ENCODE measurements around the gene ENPP6. TPM values are rescaled to one million over a fixed set of nuclear protein-coding genes. Genes with fewer than 3 reads are reported as not detected.
"Not testable (repeated sequence)": the region's sequence is repeated elsewhere in the genome, so short reads cannot be mapped to it uniquely, and the experiment has no call there.

ENPP6 gene
- total and polyA plus RNA-seq, 2 experiments from 2014 or later = 0.11 TPM; not detected in 1

DNA sequence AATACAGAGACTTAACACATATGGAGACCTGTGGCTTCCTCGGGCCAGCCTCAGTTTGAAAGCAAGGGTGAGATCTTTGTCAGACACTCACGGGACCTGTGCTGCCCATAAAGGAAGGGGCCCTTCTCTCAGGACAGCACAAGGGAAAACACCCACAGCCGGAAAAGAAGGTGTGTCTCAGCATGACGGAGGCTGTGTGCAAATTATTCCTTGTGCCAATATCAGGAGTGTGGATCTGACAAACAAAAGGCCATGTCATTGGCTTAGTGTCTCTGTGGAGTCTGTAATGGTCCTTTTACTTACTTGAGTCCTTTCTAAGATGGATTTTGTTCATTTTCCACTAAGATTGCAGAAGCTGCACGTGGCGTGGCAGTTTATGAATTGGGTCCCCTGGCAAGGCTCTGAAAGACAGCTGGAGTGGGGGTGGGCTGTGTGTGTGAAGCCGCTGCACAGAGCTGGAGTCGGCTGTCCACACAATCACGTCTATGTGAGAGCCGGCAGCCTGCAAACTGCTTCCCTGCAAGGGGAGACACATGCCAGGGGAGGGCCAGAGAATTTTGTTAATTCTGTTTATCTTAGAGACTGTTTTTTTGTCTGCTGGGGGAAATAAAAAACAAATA is 1.9 kb downstream of the ENPP6 start (continued):
- TF ChIP-seq EZH2phosphoT487 (IDR thresholded peaks at IDR 0.05; ENCODE audit: unreplicated experiment) = no peak
- TF ChIP-seq ZNF114 (CRISPR knock-in tag; IDR thresholded peaks at IDR 0.05) = no peak

GRCh38 chr4:184214931-184215330 is 2.7 kb downstream of the ENPP6 start:
- Mint-ChIP-seq H3K27me3 (ENCODE audit: insufficient read depth, low read depth, poor library complexity) (peaks cover 2% of the 10 kb centered on the region), H3K4me3 (no peak overlapping the region), H3K9me3 (peaks cover 12% of the 10 kb centered on the region; the same call in 2 of the 3 replicates), H3K27ac (no peak overlapping the region), H3K4me1 (peaks cover 19% of the 10 kb centered on the region), H3K36me3 (ENCODE audit: low read depth) (no peaks in the 10 kb centered on the region; the same call in 2 of the 3 replicates)
- H4K20me1 ChIP-seq (replicated peaks; ENCODE audit: insufficient read depth) = no peaks in the 10 kb centered on the region
- no peak overlapping the region for H3K4me2 ChIP-seq
- TF ChIP-seq CREB1 (CRISPR knock-in tag; IDR thresholded peaks at IDR 0.05; ENCODE audit: low read depth) = no peak
- TF ChIP-seq, protein P1, sequence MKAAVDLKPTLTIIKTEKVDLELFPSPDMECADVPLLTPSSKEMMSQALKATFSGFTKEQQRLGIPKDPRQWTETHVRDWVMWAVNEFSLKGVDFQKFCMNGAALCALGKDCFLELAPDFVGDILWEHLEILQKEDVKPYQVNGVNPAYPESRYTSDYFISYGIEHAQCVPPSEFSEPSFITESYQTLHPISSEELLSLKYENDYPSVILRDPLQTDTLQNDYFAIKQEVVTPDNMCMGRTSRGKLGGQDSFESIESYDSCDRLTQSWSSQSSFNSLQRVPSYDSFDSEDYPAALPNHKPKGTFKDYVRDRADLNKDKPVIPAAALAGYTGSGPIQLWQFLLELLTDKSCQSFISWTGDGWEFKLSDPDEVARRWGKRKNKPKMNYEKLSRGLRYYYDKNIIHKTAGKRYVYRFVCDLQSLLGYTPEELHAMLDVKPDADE (IDR thresholded peaks at IDR 0.05) = no peak
- TF ChIP-seq STAT1 (IDR thresholded peaks at IDR 0.05; ENCODE audit: unreplicated experiment) = no peak
- TF ChIP-seq POLR2AphosphoS5 (IDR thresholded peaks at IDR 0.05; ENCODE audit: low read depth) = no peak
- no peak for TF ChIP-seq REST (IDR thresholded peaks at IDR 0.05; ENCODE audit: unreplicated experiment)
- TF ChIP-seq, protein P2, sequence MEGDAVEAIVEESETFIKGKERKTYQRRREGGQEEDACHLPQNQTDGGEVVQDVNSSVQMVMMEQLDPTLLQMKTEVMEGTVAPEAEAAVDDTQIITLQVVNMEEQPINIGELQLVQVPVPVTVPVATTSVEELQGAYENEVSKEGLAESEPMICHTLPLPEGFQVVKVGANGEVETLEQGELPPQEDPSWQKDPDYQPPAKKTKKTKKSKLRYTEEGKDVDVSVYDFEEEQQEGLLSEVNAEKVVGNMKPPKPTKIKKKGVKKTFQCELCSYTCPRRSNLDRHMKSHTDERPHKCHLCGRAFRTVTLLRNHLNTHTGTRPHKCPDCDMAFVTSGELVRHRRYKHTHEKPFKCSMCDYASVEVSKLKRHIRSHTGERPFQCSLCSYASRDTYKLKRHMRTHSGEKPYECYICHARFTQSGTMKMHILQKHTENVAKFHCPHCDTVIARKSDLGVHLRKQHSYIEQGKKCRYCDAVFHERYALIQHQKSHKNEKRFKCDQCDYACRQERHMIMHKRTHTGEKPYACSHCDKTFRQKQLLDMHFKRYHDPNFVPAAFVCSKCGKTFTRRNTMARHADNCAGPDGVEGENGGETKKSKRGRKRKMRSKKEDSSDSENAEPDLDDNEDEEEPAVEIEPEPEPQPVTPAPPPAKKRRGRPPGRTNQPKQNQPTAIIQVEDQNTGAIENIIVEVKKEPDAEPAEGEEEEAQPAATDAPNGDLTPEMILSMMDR (conservative IDR thresholded peaks at IDR 0.05; ENCODE audit: low read depth in 2 of 2) = no peak
- no peak overlapping the region for H3K4me3 ChIP-seq
- DNase-seq (ENCODE audit: low spot score) (no peak), ATAC-seq (no peak)
- H2AFZ ChIP-seq = no peak overlapping the region
- no peaks in the 10 kb centered on the region for H3K27me3 ChIP-seq (ENCODE audit: insufficient read depth)
- no peaks in the 10 kb centered on the region; the same call in 1 of the 2 replicates for H3K36me3 ChIP-seq (ENCODE audit: insufficient read depth)
- H3F3A ChIP-seq (replicated peaks; ENCODE audit: low read depth) = no peaks in the 10 kb centered on the region
- H3K79me2 ChIP-seq (replicated peaks; ENCODE audit: insufficient read depth) = no peaks in the 10 kb centered on the region
- no peaks in the 10 kb centered on the region; the same call in 1 of the 2 replicates for H3K4me1 ChIP-seq (ENCODE audit: insufficient read depth)
- no peak overlapping the region for H3K27ac ChIP-seq (ENCODE audit: low read depth)
- H3K9me2 ChIP-seq (ENCODE audit: insufficient read depth) = no peaks in the 10 kb centered on the region

- not testable (repeated sequence) for H4K20me1 ChIP-seq (replicated peaks; ENCODE audit: insufficient read depth); H3K27ac Mint-ChIP-seq; H3K27me3 Mint-ChIP-seq (ENCODE audit: insufficient read depth, low read depth, poor library complexity); H3K27ac ChIP-seq (ENCODE audit: low read depth); H3K36me3 ChIP-seq (ENCODE audit: insufficient read depth); H3K4me1 ChIP-seq (ENCODE audit: insufficient read depth); H3K27me3 ChIP-seq (ENCODE audit: insufficient read depth); H3K9me2 ChIP-seq (ENCODE audit: insufficient read depth); H3K4me2 ChIP-seq; H3K4me3 ChIP-seq; H3K79me2 ChIP-seq (replicated peaks; ENCODE audit: insufficient read depth); ATAC-seq; H3F3A ChIP-seq (replicated peaks; ENCODE audit: low read depth)
- H3K4me3 Mint-ChIP-seq = peak overlapping the region; percentile 50; the same call in 1 of the 3 replicates
- peaks cover 12% of the 10 kb centered on the region for H3K36me3 Mint-ChIP-seq (ENCODE audit: low read depth)
- peak; percentile 22 for DNase-seq (ENCODE audit: low spot score)
- peaks cover 16% of the 10 kb centered on the region for H3K4me1 Mint-ChIP-seq
- peak overlapping the region; percentile 90 for H2AFZ ChIP-seq
- H3K9me3 Mint-ChIP-seq = peaks cover 14% of the 10 kb centered on the region; the same call in 2 of the 3 replicates
Measured at GRCh38 chr4:184207734-184208607, 9.7 kb downstream of the ENPP6 start.
